ENCODE data around the gene LRRC27.

LRRC27 gene

GRCh38 chr10:132392184-132392800, 60.3 kb downstream of the LRRC27 start:
- no peak for DNase-seq (ENCODE audit: low read depth)
- no peak overlapping the region for H3K4me3 ChIP-seq (ENCODE audit: low read length)
- TF ChIP-seq CTCF (IDR thresholded peaks at IDR 0.05; ENCODE audit: insufficient read depth, low read depth, low read length, missing control alignments) = no peak

GRCh38 chr10:132392811-132393694, 61.1 kb downstream of the LRRC27 start:
- no peak for TF ChIP-seq CTCF (IDR thresholded peaks at IDR 0.05; ENCODE audit: insufficient read depth, low read depth, low read length, missing control alignments)
- peak; percentile 17 for DNase-seq (ENCODE audit: low read depth)

GRCh38 chr10:132393695-132394181, 61.7 kb downstream of the LRRC27 start:
- H3K4me3 ChIP-seq (ENCODE audit: low read length) = no peak overlapping the region
- no peak for TF ChIP-seq CTCF (IDR thresholded peaks at IDR 0.05; ENCODE audit: insufficient read depth, low read depth, low read length, missing control alignments)
- no peak for DNase-seq (ENCODE audit: low read depth)

More at GRCh38 chr10:132392811-132393694, 61.1 kb downstream of the LRRC27 start:
- H3K4me3 ChIP-seq (ENCODE audit: low read length) = no peak overlapping the region

GRCh38 chr10:132394201-132394811, 62.3 kb downstream of the LRRC27 start:
- H3K4me3 ChIP-seq (ENCODE audit: low read length) = no peak overlapping the region
- no peak for TF ChIP-seq CTCF (IDR thresholded peaks at IDR 0.05; ENCODE audit: insufficient read depth, low read depth, low read length, missing control alignments)
- DNase-seq (ENCODE audit: low read depth) = no peak

GRCh38 chr10:132394936-132395703, 63.1 kb downstream of the LRRC27 start:
- no peak overlapping the region for H3K4me3 ChIP-seq (ENCODE audit: low read length)
- TF ChIP-seq CTCF (IDR thresholded peaks at IDR 0.05; ENCODE audit: insufficient read depth, low read depth, low read length, missing control alignments) = no peak
- DNase-seq (ENCODE audit: low read depth) = no peak

- H3K4me3 ChIP-seq (ENCODE audit: low read length) = peak overlapping the region; percentile 30
- no peak for DNase-seq (ENCODE audit: low read depth)
- TF ChIP-seq CTCF (IDR thresholded peaks at IDR 0.05; ENCODE audit: insufficient read depth, low read depth, low read length, missing control alignments) = no peak
Measured at GRCh38 chr10:132395704-132396493, 63.9 kb downstream of the LRRC27 start.
